LNCAP (cell line): ENCODE data around the gene MAGI1.

Experiments
- TF ChIP-seq, protein P1 (sequence below): fragments of 450-650 bp; IDR thresholded peaks from 2 replicates; pipeline ENCODE4 v1.5.1; 2017; ENCODE audit warnings: mild to moderate bottlenecking

The MAGI1 gene

DNA sequence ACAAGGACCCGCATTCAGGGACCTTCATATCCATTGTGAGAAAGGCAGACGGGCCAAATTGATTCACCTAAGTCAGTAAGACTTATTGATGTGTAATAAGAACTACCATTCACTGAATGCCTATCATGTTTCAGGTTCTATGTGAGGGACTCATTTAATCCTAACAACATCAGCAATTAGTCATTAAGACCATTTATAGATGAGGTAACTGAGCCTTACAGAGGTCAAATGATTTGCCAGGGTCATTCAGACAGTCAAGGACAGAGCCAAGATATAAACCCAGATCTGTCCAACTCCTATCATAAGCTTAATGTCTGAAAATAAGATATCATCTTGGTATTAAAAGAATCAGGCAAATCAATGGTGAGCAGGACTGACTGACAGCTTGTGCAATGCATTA is 453.8 kb downstream of the MAGI1 start:
- TF ChIP-seq, protein P1, sequence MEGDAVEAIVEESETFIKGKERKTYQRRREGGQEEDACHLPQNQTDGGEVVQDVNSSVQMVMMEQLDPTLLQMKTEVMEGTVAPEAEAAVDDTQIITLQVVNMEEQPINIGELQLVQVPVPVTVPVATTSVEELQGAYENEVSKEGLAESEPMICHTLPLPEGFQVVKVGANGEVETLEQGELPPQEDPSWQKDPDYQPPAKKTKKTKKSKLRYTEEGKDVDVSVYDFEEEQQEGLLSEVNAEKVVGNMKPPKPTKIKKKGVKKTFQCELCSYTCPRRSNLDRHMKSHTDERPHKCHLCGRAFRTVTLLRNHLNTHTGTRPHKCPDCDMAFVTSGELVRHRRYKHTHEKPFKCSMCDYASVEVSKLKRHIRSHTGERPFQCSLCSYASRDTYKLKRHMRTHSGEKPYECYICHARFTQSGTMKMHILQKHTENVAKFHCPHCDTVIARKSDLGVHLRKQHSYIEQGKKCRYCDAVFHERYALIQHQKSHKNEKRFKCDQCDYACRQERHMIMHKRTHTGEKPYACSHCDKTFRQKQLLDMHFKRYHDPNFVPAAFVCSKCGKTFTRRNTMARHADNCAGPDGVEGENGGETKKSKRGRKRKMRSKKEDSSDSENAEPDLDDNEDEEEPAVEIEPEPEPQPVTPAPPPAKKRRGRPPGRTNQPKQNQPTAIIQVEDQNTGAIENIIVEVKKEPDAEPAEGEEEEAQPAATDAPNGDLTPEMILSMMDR, result no peak

DNA sequence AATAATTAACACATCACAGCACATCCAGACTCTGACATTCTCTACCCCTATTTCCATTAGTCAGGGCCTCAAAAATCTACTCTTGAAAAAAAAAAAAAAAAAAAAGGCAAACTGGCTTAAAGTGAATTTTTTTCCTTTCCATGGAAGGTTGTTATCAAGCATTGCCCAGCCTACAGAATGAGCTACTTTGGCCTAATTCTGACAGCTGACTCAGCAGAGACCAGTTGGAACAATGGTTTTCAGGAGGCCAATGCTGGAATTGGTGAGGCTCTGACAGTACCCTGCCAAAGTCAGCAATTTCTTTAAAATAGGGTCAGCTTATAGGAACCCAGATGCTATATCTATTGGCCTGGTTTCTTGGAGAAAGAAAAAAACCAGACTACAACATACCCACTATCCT is 454.7 kb downstream of the MAGI1 start:
- TF ChIP-seq, protein P1, result no peak

DNA sequence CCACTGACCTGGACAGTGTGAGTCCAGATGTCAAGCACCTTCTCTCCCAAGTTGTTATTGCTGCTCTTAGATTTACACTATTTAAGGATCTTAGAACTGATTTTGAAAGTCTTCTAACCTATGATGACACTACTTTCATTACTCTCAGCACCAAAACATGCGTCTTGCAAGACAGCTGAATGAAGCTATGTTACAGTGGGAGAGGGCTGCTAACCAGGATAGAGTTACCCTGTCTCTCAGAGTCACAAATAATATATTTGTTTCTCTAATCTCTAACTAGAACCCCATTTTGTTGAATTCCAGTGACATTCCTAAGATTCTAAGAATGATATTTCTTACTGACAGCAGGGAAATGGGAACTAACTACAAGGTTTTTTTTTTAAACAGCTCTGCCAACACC is 455.5 kb downstream of the MAGI1 start:
- TF ChIP-seq, protein P1, result no peak

DNA sequence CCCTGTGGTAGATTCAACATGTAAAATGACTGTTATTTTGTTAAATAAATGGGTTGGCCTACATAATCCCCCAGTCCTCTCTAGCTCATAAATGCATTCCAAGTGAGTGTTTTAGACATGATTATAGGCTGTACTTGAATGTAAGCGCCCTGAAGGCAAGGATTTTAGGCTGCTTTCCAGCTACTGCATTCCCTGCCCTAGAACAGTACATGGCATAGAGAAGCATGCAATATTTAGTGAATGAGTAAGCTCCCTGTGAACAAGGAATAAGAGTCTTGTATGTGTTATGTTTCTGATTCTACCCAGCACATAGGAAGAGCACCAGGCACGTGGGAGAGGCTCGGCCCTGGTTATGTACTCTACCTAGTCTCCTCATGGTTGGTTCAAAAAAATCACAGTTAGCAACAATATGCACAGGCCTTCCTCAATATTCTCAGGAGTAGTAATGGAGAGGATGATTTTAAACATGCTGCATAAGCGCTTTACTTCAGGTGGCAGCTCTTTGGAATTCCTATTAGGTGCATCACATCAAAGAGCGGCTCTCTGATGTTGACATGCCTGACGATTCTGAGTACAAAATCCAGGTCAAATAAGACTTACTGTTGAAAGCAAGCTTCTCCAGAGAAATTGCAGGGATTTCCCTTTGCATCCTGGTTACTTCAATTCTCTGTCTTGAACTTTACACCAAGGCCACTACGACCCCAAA is 456.6 kb downstream of the MAGI1 start:
- TF ChIP-seq, protein P1, result no peak

DNA sequence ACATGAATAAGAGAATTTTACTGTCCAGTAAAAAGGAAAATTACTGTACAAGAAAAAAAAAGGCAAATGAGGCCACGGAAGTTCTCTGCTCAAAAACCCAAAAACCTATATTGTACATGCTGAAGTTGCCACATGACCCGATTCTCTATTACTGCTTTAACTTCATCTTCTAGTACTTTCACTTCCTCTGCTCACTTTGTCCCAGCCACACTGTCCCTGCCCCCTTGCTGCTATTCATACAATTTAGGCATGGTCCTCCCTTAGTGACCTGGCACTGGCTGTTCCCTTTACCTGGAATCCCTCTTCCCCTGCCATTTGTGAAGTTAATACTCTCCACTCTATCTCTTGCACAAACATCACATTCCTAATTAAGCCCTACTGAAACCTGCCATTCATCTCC is 457.4 kb downstream of the MAGI1 start:
- TF ChIP-seq, protein P1, result no peak

DNA sequence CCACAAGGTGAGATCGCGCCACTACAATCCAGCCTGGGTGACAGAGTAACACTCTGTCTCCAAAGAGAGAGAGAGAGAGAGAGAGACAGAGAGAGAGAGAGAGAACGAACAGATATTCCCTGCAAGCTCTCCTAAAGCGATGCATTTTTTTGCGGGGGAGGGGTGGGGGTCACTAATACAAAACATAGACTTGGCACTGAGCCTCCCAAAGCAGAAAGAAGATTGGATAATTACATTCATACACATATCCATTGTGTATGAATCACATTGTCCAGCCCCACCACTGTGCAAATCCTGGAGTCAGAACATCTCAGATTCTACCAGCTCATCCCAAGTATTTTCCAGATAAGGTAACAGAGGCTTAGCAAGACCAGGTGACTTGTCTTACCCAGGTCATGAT is 459.9 kb downstream of the MAGI1 start:
- TF ChIP-seq, protein P1, result no peak

DNA sequence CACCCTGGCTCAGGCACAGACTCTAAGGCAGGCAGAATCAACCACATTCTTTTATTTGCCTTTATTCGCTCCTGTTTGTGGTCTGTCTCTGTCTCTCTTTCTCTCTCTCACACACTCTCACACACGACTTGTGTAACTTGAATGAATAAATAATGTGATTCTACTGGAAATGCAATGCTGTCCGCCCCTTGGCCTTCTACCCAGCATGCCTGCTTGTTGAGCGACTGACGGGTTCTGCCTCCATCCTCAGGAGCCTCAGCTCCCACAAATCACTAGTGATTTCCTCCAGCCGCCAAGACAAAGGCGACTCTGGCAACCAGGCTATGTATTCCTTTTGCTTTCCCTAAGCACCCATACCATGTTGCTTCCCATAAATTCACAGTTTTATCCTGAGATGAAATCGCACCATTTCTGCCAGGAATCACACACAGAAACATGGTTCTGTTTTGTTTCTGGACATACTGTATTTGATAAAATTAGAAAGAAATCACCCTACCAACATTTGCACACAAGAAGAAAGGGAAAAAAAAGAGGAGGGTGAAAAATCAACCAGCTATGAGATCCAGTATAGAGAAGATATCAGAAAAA is 460.8 kb downstream of the MAGI1 start:
- TF ChIP-seq, protein P1, result no peak

DNA sequence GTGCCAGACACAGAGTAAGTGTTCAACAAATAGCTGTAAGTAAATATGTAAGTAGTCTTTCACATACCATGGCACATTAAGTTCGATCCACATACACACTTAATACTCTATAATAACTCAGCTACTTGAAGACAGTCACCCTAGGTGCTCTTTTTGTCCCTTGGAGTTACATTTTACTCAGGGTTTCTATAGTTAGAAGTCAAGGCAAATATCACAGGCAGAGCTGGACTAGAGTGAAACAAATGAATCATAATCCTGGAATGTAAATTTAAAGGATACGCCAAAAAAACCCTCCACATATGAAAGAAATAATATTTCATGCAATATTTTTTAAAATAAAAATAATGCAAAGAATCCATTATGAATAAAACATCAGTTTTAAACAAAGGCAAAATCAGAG is 461.8 kb downstream of the MAGI1 start:
- TF ChIP-seq, protein P1, result no peak
